WTC11 (cell line): Measurements from ENCODE around the gene C5orf63. TPM values are rescaled to one million over a fixed set of nuclear protein-coding genes. Genes with fewer than 3 reads are reported as not detected.

ENCODE experiments used
- ATAC-seq: fragments of 200-7000 bp; cut with Tn5 transposase; 2 replicates; pipeline ENCODE4 v1.10.0; 2021; ENCODE audit warnings: mild to moderate bottlenecking, moderate library complexity
- CTCF ChIA-PET: fragments of 300-600 bp; sonication (Branson Sonifier 250); formaldehyde crosslinking; loops from one replicate; lab custom pipeline; 2021; ENCODE audit warnings: antibody characterized with exemption; lab: Charles Lee
- POLR2A ChIA-PET: fragments of 350-600 bp; sonication (Branson Sonifier 250); formaldehyde crosslinking; loops from one replicate; lab custom pipeline; 2021; ENCODE audit warnings: antibody characterized with exemption; lab: Charles Lee
- DNase-seq: peaks from one replicate; pipeline ENCODE4 v3.0.0; 2021; ENCODE audit warnings: low spot score
- H3K27ac Mint-ChIP-seq: 2 replicates; pipeline ENCODE4 v1.8.0; 2021; ENCODE audit warnings: mixed read lengths
- H3K27me3 Mint-ChIP-seq: 2 replicates; pipeline ENCODE4 v1.8.0; 2021; ENCODE audit warnings: low read depth, mild to moderate bottlenecking, moderate library complexity, mixed read lengths
- H3K36me3 Mint-ChIP-seq: 2 replicates; pipeline ENCODE4 v1.8.0; 2021; ENCODE audit warnings: mixed read lengths
- H3K4me1 Mint-ChIP-seq: 2 replicates; pipeline ENCODE4 v1.8.0; 2022; ENCODE audit warnings: mixed read lengths
- H3K4me3 Mint-ChIP-seq: 2 replicates; pipeline ENCODE4 v1.8.0; 2021; ENCODE audit warnings: mild to moderate bottlenecking, moderate library complexity, mixed read lengths
- H3K9me3 Mint-ChIP-seq: 2 replicates; pipeline ENCODE4 v1.8.0; 2021; ENCODE audit warnings: mixed read lengths
- ATF6 ChIP-seq: sonication (generic); formaldehyde crosslinking; IDR thresholded peaks from 2 replicates; pipeline ENCODE4 v1.8.1; 2023; ENCODE audit warnings: mild to moderate bottlenecking, missing genetic modification reagents
- CREB1 ChIP-seq: sonication (generic); formaldehyde crosslinking; IDR thresholded peaks from 2 replicates; pipeline ENCODE4 v1.8.0; 2023; ENCODE audit warnings: mild to moderate bottlenecking, missing genetic modification reagents
- CREM ChIP-seq: sonication (generic); formaldehyde crosslinking; IDR thresholded peaks from 2 replicates; pipeline ENCODE4 v1.8.1; 2022; ENCODE audit warnings: mild to moderate bottlenecking, missing genetic modification reagents, moderate library complexity
- ERG ChIP-seq: fragments of 250-450 bp; sonication (Bioruptor Pico); IDR thresholded peaks from 2 replicates; pipeline ENCODE4 v1.8.0; 2021; ENCODE audit warnings: mild to moderate bottlenecking
- ESRRA ChIP-seq: sonication (generic); formaldehyde crosslinking; IDR thresholded peaks from 2 replicates; pipeline ENCODE4 v1.8.1; 2022; ENCODE audit warnings: mild to moderate bottlenecking, missing genetic modification reagents, borderline replicate concordance
- GABPB1 ChIP-seq: sonication (generic); formaldehyde crosslinking; IDR thresholded peaks from 2 replicates; pipeline ENCODE4 v1.8.1; 2023; ENCODE audit warnings: mild to moderate bottlenecking, missing genetic modification reagents
- HMGXB4 ChIP-seq: sonication (generic); formaldehyde crosslinking; IDR thresholded peaks from 2 replicates; pipeline ENCODE4 v1.8.1; 2023; ENCODE audit warnings: mild to moderate bottlenecking, moderate library complexity, missing genetic modification reagents
- IRF2 ChIP-seq: sonication (generic); formaldehyde crosslinking; IDR thresholded peaks from 2 replicates; pipeline ENCODE4 v1.8.0; 2022; ENCODE audit warnings: low read depth, missing genetic modification reagents, borderline replicate concordance
- JAZF1 ChIP-seq: fragments of 250-450 bp; sonication (Bioruptor Pico); IDR thresholded peaks from 2 replicates; pipeline ENCODE4 v1.9.0; 2021; ENCODE audit warnings: moderate library complexity, mild to moderate bottlenecking, inconsistent platforms
- JUN ChIP-seq: sonication (generic); formaldehyde crosslinking; IDR thresholded peaks from 2 replicates; pipeline ENCODE4 v1.8.0; 2023; ENCODE audit warnings: mild to moderate bottlenecking, missing genetic modification reagents
- MXD4 ChIP-seq: fragments of 250-450 bp; sonication (Bioruptor Pico); IDR thresholded peaks from 2 replicates; pipeline ENCODE4 v1.8.0; 2021; ENCODE audit warnings: mild to moderate bottlenecking, moderate library complexity, borderline replicate concordance
- NR2C2 ChIP-seq: sonication (generic); formaldehyde crosslinking; IDR thresholded peaks from 2 replicates; pipeline ENCODE4 v1.8.0; 2022; ENCODE audit warnings: mild to moderate bottlenecking, missing genetic modification reagents
- PRRX2 ChIP-seq: fragments of 250-450 bp; sonication (Bioruptor Pico); IDR thresholded peaks from 2 replicates; pipeline ENCODE4 v1.8.0; 2021; ENCODE audit warnings: mild to moderate bottlenecking
- SMAD3 ChIP-seq: sonication (generic); formaldehyde crosslinking; IDR thresholded peaks from 2 replicates; pipeline ENCODE4 v1.8.0; 2022; ENCODE audit warnings: missing genetic modification reagents, mild to moderate bottlenecking, borderline replicate concordance
- SMAD4 ChIP-seq: sonication (generic); formaldehyde crosslinking; IDR thresholded peaks from 2 replicates; pipeline ENCODE4 v1.8.0; 2022; ENCODE audit warnings: mild to moderate bottlenecking, missing genetic modification reagents
- TEAD4 ChIP-seq: sonication (generic); formaldehyde crosslinking; IDR thresholded peaks from 2 replicates; pipeline ENCODE4 v1.8.0; 2022; ENCODE audit warnings: mild to moderate bottlenecking, missing genetic modification reagents
- ZBTB21 ChIP-seq: sonication (generic); formaldehyde crosslinking; IDR thresholded peaks from 2 replicates; pipeline ENCODE4 v1.8.1; 2023; ENCODE audit warnings: mild to moderate bottlenecking, missing genetic modification reagents, borderline replicate concordance
- ZNF138 ChIP-seq: sonication (generic); formaldehyde crosslinking; conservative IDR thresholded peaks from 2 replicates; pipeline ENCODE4 v1.8.1; 2022; ENCODE audit warnings: mild to moderate bottlenecking, moderate library complexity, missing genetic modification reagents
- ZNF219 ChIP-seq: sonication (generic); formaldehyde crosslinking; IDR thresholded peaks from 2 replicates; pipeline ENCODE4 v1.8.0; 2023; ENCODE audit warnings: missing genetic modification reagents, mild to moderate bottlenecking, borderline replicate concordance
- ZNF232 ChIP-seq: sonication (generic); formaldehyde crosslinking; IDR thresholded peaks from 2 replicates; pipeline ENCODE4 v1.8.0; 2022; ENCODE audit warnings: mild to moderate bottlenecking, missing genetic modification reagents
- ZNF281 ChIP-seq: sonication (generic); formaldehyde crosslinking; IDR thresholded peaks from 2 replicates; pipeline ENCODE4 v1.8.0; 2023; ENCODE audit warnings: mild to moderate bottlenecking, missing genetic modification reagents
- ZNF423 ChIP-seq: fragments of 250-450 bp; sonication (Bioruptor Pico); IDR thresholded peaks from 2 replicates; pipeline ENCODE4 v2.1.2; 2022; ENCODE audit warnings: mild to moderate bottlenecking, moderate library complexity
- ZNF671 ChIP-seq: fragments of 250-450 bp; sonication (Bioruptor Pico); IDR thresholded peaks from 2 replicates; pipeline ENCODE4 v1.8.0; 2021; ENCODE audit warnings: mild to moderate bottlenecking
- total RNA-seq: library from RNA; stranded (reverse); gene quantifications from 3 replicates; pipeline ENCODE4 v1.2.3, GENCODE V29; 2021
- TF ChIP-seq, protein P1 (sequence below): sonication (generic); formaldehyde crosslinking; conservative IDR thresholded peaks from 2 replicates; pipeline ENCODE4 v1.8.1; 2022; ENCODE audit warnings: mild to moderate bottlenecking, missing genetic modification reagents
- TF ChIP-seq, protein P2 (sequence below): sonication (generic); formaldehyde crosslinking; IDR thresholded peaks from 2 replicates; pipeline ENCODE4 v1.8.0; 2022; ENCODE audit warnings: missing genetic modification reagents

Gene C5orf63
- total RNA-seq, 1 experiment from 2014 or later, result 3.1 TPM

GRCh38 chr5:127088251-127088650, 14.9 kb upstream of the C5orf63 start:
- Mint-ChIP-seq H3K4me1 (peaks cover 36% of the 10 kb centered on the region), H3K4me3 (no peak overlapping the region), H3K27ac (no peak overlapping the region), H3K27me3 (no peaks in the 10 kb centered on the region), H3K36me3 (no peaks in the 10 kb centered on the region), H3K9me3 (no peaks in the 10 kb centered on the region)
- DNase-seq (no peak), ATAC-seq (no peak)
- no peak for TF ChIP-seq IRF2 (CRISPR knock-in tag)
- no peak for TF ChIP-seq ATF6 (CRISPR knock-in tag)
- no peak for TF ChIP-seq ZNF281 (CRISPR knock-in tag)
- TF ChIP-seq TEAD4 (CRISPR knock-in tag), result no peak
- TF ChIP-seq ERG, result no peak
- TF ChIP-seq CREM (CRISPR knock-in tag), result no peak
- TF ChIP-seq ZNF232, result no peak
- TF ChIP-seq GABPB1 (CRISPR knock-in tag), result no peak
- ChIA-PET CTCF (interaction anchor here (0.7 kb wide), 1 partner anchor 9 kb away, joined by 3 read pairs; no protein-coding TSS in a partner anchor), POLR2A (no interaction called here)

DNA sequence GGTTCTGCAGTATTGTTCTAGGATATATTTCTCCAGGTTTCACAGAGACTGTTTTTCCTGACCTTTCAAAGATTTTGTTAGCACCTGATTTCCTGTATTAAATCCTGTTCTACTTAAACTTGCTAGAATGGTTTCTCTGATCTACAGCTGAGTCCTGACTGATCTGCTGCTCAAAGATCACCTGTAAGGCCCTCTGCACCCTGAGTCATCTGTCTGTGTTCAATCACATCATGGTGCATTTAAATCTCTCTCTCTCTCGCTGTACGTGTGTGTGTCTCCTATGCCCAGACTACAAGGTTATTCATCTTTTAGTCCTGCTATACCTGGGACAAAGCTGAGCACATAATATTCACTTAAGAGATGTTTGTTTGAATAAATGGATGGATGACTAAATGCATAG, 13.3 kb upstream of the C5orf63 start:
- no peaks in the 10 kb centered on the region for H3K36me3 Mint-ChIP-seq
- H3K9me3 Mint-ChIP-seq, result peaks cover 3% of the 10 kb centered on the region; the same call in 1 of the 2 replicates
- H3K4me1 Mint-ChIP-seq, result peaks cover 28% of the 10 kb centered on the region
- H3K27me3 Mint-ChIP-seq, result peaks cover 2% of the 10 kb centered on the region; the same call in 1 of the 2 replicates
- CTCF ChIA-PET, result interaction anchor here (0.7 to 1.2 kb wide), 3 partner anchors 9 to 255 kb away, joined by 3 read pairs; partner anchors contain the start of gene C5orf63
- DNase-seq (no peak), ATAC-seq (no peak)
- no peak overlapping the region for H3K4me3 Mint-ChIP-seq
- no peak overlapping the region for H3K27ac Mint-ChIP-seq
- POLR2A ChIA-PET, result no interaction called here
- TF ChIP-seq ZNF423 (CRISPR knock-in tag), result no peak
- TF ChIP-seq ZNF671, result no peak
- TF ChIP-seq JUN (CRISPR knock-in tag), result no peak
- no peak for TF ChIP-seq ZBTB21 (CRISPR knock-in tag)
- TF ChIP-seq, protein P1, sequence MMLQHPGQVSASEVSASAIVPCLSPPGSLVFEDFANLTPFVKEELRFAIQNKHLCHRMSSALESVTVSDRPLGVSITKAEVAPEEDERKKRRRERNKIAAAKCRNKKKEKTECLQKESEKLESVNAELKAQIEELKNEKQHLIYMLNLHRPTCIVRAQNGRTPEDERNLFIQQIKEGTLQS (CRISPR knock-in tag), result no peak
- TF ChIP-seq NR2C2, result no peak
- TF ChIP-seq, protein P2, sequence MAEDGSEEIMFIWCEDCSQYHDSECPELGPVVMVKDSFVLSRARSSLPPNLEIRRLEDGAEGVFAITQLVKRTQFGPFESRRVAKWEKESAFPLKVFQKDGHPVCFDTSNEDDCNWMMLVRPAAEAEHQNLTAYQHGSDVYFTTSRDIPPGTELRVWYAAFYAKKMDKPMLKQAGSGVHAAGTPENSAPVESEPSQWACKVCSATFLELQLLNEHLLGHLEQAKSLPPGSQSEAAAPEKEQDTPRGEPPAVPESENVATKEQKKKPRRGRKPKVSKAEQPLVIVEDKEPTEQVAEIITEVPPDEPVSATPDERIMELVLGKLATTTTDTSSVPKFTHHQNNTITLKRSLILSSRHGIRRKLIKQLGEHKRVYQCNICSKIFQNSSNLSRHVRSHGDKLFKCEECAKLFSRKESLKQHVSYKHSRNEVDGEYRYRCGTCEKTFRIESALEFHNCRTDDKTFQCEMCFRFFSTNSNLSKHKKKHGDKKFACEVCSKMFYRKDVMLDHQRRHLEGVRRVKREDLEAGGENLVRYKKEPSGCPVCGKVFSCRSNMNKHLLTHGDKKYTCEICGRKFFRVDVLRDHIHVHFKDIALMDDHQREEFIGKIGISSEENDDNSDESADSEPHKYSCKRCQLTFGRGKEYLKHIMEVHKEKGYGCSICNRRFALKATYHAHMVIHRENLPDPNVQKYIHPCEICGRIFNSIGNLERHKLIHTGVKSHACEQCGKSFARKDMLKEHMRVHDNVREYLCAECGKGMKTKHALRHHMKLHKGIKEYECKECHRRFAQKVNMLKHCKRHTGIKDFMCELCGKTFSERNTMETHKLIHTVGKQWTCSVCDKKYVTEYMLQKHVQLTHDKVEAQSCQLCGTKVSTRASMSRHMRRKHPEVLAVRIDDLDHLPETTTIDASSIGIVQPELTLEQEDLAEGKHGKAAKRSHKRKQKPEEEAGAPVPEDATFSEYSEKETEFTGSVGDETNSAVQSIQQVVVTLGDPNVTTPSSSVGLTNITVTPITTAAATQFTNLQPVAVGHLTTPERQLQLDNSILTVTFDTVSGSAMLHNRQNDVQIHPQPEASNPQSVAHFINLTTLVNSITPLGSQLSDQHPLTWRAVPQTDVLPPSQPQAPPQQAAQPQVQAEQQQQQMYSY, result no peak
- no peak for TF ChIP-seq SMAD3 (CRISPR knock-in tag)
- TF ChIP-seq JAZF1 (CRISPR knock-in tag), result no peak
- no peak for TF ChIP-seq MXD4 (CRISPR knock-in tag)
- TF ChIP-seq PRRX2, result no peak
- TF ChIP-seq ZNF138 (CRISPR knock-in tag), result no peak
- TF ChIP-seq ESRRA (CRISPR knock-in tag), result no peak
- no peak for TF ChIP-seq HMGXB4 (CRISPR knock-in tag)
- TF ChIP-seq ZNF219 (CRISPR knock-in tag), result no peak
- TF ChIP-seq CREB1, result no peak
- no peak for TF ChIP-seq SMAD4
